ENCODE measurements around the gene IDS.
"Not testable (repeated sequence)": the region's sequence is repeated elsewhere in the genome, so short reads cannot be mapped to it uniquely, and the experiment has no call there.

IDS gene

DNA sequence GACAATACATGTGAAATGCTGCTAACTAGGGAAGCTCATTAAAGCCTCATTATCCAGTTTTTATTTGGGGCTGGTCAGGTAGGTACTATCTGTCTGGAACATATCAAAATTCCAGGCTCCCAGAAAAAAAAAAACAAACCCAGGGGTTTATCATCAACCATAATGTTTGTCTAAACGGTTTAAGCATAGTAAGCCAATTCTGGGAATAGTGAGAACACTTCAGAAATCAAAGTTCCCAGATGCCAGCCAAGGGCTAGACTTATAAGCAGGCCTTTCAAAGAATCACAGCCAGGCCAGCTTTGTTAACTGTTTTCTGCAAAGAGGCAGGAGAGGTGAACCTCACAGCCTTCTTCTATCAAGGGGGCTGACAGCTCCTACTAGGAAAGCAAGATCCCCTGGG lies 8.1 kb downstream of the IDS start:
- DNase-seq, result no peak

GRCh38 chrX:149495573-149496071 lies 9.5 kb downstream of the IDS start:
- no peak for DNase-seq

GRCh38 chrX:149494844-149495565 lies 10.1 kb downstream of the IDS start:
- no peak for DNase-seq

DNA sequence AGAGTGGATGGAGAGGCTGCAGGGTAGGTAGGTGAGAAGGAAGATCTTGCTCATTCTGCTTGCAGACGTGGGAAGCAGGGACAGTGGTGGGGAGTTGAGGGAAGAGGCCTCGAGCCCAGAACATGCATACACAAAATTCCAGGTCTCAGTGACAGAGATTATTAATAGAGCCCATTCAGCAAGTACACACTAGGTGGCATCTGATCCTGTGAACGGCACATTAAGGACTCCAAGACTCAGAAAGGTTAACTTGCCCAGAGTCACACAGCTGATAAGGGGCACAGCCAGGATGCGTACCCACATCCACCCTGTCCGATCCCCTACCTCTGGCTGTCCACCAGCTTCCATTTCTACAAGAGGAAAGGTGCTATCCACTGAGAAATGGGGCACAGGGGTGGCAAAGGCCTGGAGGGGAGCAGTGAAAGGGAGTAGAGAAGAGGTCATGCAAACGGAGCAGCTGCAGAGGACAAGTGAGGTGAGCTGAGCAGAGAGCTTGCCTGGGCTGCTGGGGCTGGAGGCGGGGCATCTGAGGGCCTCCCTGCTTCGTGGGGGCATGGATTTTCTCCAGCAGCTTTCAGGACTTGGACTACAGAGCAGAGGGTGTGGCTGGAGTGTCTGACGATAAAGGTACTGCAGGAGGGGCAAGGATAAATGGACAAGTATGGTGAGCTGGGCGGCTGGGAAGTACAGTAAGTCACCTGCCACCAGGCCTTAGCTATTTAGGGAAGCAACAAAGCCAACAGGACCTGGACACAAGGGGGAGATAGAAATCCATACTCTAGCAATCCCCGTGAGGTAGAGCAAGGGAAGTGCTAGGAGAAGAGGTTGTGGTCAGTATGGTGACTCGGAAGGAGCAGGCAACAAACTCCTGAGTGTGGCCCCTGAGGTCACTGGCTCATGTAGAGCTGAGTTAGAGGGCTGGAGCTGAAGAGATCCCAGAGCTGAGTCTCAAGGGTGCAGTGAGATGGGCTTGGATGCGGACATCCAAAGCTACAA lies 11.2 kb downstream of the IDS start:
- no peak for DNase-seq

DNA sequence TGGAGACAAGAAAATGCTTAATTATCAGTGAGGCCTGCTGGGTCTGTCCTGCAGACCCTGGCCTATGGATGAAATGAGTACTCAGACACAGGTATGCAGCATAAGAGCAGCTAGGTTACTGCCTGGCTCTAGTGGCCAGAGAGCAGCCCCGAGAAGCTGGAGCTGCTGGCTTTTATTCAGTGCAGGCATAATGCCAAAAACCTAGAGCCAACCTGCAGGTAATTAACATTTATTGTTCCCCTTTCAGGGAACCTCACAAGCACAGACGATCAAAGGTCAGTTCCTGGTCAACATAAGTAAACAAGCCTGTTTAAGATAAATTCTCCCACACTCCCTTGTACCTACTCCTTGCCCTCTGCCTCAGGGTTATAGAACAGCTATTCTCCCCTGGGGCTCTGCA lies 13.3 kb downstream of the IDS start:
- DNase-seq, result no peak

DNA sequence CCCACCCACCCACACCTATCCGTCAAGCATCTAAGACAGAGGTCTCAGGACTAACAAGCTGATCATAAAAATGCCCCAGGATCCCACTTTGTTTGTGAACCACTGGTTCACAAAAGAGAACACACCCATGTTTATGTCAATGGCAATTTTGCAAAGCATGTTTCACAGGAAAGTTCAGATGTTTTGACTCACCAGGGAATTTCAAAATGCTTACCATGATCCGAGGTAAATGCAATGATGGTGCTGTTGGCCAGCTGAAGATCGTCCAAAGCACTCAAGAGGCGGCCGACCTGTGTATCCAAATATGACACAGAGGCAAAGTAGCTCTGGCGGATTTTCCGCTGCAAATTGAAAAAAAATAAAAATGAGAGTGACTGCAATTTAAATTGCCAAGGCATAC lies 15.0 kb downstream of the IDS start:
- no peak for DNase-seq

GRCh38 chrX:149488411-149489052 lies 16.6 kb downstream of the IDS start:
- not testable (repeated sequence) for DNase-seq

- not testable (repeated sequence) for DNase-seq
Measured at GRCh38 chrX:149488008-149488407, 17.1 kb downstream of the IDS start.

DNA sequence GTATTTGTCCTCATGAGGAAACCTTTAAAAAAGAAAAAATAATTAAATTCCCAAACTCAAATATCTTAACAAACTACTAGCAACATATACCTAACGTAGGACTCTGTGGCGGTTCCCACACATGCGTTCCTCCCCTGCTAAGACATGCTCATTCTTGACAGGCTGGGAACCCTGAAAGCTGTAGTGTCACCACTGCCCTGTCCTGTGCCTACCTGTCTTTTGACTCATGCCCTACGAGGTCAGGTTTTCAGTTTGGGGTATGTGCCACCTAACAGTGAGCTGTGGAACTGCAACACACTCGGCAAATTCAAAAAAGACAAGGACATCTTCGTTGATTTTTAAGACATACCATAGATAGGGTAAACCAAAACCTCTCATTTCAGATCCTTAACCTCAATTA lies 17.8 kb downstream of the IDS start:
- no peak for DNase-seq

DNA sequence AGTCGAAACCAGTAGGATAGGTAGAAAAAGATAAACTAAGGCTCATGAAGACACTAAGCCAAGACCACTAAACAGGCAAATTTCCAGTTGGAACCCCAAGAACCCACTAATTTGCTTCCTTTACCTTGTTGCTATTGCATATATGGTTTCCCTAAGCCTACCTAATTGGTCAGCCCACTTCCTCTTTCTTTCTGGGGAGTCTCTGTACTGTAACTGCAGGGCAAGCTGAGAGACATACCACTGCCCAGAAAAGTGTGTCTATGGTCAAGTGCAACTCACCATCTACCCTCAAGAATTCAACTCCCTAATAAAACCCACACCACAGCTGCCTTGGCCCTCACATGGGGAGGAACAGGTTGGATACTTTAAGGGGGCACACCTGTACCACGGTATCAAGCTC lies 28.6 kb downstream of the IDS start:
- DNase-seq, result no peak

GRCh38 chrX:149473966-149474365 lies 31.1 kb downstream of the IDS start:
- DNase-seq, result no peak

- DNase-seq, result no peak
Measured at GRCh38 chrX:149473092-149473491, 32.0 kb downstream of the IDS start.

DNA sequence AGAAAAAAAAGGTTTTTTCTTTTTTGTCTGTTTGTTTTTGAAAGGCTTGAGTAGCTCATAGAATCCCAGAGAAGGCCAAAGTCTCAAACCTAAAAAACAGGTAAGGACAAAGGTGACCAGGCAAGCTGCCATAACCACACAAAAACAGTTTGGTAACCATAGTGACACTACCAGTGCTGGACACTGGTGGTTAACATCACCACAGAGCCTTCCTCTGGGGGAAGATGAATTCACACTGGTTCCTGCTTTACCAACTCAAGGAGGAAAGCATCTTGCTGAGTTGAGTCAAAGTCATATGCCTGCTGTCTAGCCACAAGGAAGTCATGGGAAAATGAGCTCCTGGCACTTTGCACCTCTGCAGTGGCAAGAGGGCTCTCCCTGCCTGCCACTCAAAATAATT lies 32.5 kb downstream of the IDS start:
- no peak for DNase-seq

DNA sequence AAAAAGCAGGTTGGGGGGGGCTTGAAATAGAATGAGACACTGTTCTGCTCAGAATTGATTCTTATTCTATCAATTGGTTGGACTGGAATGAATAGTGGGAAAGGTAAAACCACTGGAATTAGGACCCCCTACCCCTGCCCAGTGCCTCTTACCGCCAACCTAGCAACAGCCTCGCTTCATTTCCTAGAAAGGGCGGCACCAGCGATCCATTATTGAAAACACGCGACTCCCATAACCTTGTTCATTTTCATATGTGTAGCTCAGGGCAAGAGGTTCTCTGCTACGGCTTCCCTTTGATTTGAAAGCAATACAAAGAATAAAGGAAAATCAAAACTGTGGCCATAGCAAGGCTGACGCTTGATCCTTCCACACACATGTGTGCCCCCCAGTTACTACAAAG lies 33.7 kb downstream of the IDS start:
- DNase-seq, result no peak

GRCh38 chrX:149470955-149471354 lies 34.2 kb downstream of the IDS start:
- peak; percentile 67 for DNase-seq

DNA sequence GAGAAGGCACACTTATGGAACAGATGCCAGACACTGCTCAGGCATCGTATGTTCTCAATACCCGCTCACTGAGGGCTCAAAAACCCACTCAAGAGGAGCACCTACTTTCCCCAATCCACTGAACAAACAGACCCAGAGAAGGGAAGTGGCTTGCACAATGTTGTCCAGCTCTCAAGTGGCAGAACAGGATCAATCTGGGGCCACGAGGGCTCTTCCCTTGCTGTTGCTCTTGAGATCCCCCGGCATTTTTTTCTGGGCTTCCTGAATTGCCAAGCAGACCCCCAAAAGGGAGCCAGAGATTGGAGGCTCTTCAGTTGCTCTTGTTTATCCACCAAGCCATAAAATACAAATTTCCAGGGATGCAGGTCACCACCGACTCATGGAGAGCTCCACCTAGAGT lies 35.7 kb downstream of the IDS start:
- no peak for DNase-seq

GRCh38 chrX:149467920-149468319 lies 37.2 kb downstream of the IDS start:
- DNase-seq, result no peak

GRCh38 chrX:149467461-149467860 lies 37.6 kb downstream of the IDS start:
- DNase-seq, result no peak

GRCh38 chrX:149462849-149463248 lies 42.3 kb downstream of the IDS start:
- no peak for DNase-seq

DNA sequence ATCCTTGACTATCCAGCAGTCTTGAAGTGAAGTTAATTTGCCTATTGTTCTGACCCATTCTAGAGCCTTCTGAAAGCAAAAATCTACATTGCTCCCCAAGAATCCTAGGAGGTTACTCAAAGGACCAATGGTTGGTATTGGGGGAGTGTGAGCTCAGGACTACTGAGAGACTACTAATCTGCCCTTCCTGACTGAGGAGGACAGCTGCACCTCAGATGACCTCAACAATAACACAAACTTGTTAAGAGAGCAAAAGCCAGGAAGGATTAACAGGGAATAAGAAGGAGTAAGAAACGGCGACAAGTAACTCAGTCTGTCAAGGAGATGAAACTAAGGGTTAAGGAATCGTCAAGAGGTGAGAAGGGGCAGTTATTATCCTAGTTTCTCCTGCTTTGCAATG lies 43.4 kb downstream of the IDS start:
- DNase-seq, result no peak

GRCh38 chrX:149458586-149458985 lies 46.5 kb downstream of the IDS start:
- DNase-seq, result no peak

DNA sequence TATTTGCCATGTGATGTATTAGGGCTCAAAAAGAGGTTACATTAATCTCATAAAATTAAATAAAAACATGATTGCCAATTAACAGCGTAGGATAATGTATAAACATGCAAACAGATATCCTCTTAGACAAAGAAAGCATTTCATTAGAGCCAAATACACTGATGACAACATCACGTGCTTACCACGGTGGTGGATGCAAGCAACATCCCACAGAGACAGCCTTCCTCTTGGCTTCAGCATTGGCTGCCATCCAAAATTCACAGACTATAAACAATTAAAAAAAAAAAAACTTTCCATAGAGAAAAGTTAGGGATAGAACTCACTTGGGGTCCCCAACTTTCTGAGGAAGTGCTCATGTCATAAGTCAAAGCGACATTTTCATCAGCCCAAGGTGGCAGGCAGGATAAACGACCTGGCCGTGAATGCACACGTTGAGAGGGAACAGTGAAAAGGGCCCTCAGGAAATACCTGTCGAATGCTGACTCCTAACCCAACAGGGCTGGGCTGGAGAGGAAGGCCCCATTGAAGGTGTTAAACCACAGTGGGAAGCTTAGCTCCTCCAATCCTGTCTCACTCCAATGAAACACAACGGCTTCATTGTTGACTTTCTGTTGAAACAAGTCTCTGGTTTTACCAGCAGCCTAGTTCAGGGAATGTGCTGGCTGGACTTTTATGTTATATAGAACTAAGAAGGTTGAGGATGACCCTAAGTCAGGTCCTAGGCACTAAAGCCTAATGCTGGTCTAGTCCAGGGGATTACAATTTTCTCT lies 48.4 kb downstream of the IDS start:
- DNase-seq, result no peak

- DNase-seq, result no peak
Measured at GRCh38 chrX:149455934-149456333, 49.2 kb downstream of the IDS start.
